H1 (cell line): ENCODE measurements around the gene TPBGL. TPM values are rescaled to one million over a fixed set of nuclear protein-coding genes. Genes with fewer than 3 reads are reported as not detected.

Source experiments
- CTCF ChIA-PET: fragments of 300-600 bp; sonication (Branson Sonifier 250); formaldehyde crosslinking; loops from one replicate; lab custom pipeline; 2021; ENCODE audit not compliant: partially characterized antibody; lab: Charles Lee
- POLR2A ChIA-PET: fragments of 300-600 bp; sonication (Branson Sonifier 250); formaldehyde crosslinking; loops from one replicate; lab custom pipeline; 2021; ENCODE audit warnings: inconsistent platforms; ENCODE audit not compliant: partially characterized antibody; lab: Charles Lee
- DNase-seq, 2 experiments: peaks; one replicate each; pipeline versions ENCODE4 v3.0.0 to v3.0.0-alpha.2; 2010 to 2022; ENCODE audit warnings: low spot score in 2 of 2, low read depth in 1 of 2, mixed read lengths in 1 of 2
- FAIRE-seq: peaks from 2 replicates; lab custom pipeline; 2011; peaks lifted over from hg19 to GRCh38; lab: Jason Lieb, UNC
- H2AFZ ChIP-seq: 2 replicates; pipeline ENCODE4 v1.8.1; 2012; ENCODE audit warnings: low read length, inconsistent platforms
- H2AK5ac ChIP-seq: 2 replicates; pipeline ENCODE4 v1.6.1; 2013; ENCODE audit warnings: low read depth, low read length
- H2BK120ac ChIP-seq: replicated peaks from 2 replicates; pipeline ENCODE3; 2013; ENCODE audit warnings: low read depth, low read length, inconsistent platforms
- H2BK12ac ChIP-seq: 2 replicates; pipeline ENCODE4 v1.6.1; 2013; ENCODE audit warnings: low read depth, low read length
- H2BK15ac ChIP-seq: 2 replicates; pipeline ENCODE4 v1.6.1; 2013; ENCODE audit warnings: low read length
- H2BK20ac ChIP-seq: 2 replicates; pipeline ENCODE4 v1.6.1; 2013; ENCODE audit warnings: low read length
- H2BK5ac ChIP-seq: 2 replicates; pipeline ENCODE4 v1.6.1; 2013; ENCODE audit warnings: low read depth, low read length
- H3K14ac ChIP-seq: 2 replicates; pipeline ENCODE4 v1.6.1; 2013; ENCODE audit warnings: inconsistent platforms; ENCODE audit not compliant: insufficient read length
- H3K18ac ChIP-seq: 2 replicates; pipeline ENCODE4 v1.6.1; 2013; ENCODE audit warnings: low read length; ENCODE audit errors: extremely low read depth
- H3K23ac ChIP-seq: 2 replicates; pipeline ENCODE4 v1.6.1; 2013; ENCODE audit warnings: inconsistent platforms; ENCODE audit not compliant: insufficient read length
- H3K23me2 ChIP-seq: 2 replicates; pipeline ENCODE4 v1.6.1; 2013; ENCODE audit warnings: low read depth, low read length
- H3K27ac ChIP-seq: 2 replicates; pipeline ENCODE4 v1.6.1; 2011; ENCODE audit warnings: low read depth, low read length, inconsistent platforms
- H3K27me3 ChIP-seq, 4 experiments: replicated peaks in 1 of 4; 1 replicate in 1 of 4; 2 replicates in 3 of 4; pipeline versions ENCODE4 v1.6.1 to v1.8.1; 2011 to 2013; ENCODE audit warnings: low read length in 3 of 4, mild to moderate bottlenecking in 3 of 4, inconsistent platforms in 2 of 4, mixed read lengths in 2 of 4, moderate library complexity in 1 of 4; ENCODE audit not compliant: control insufficient read depth in 3 of 4, insufficient read depth in 3 of 4; ENCODE audit errors: extremely low read depth in 1 of 4
- H3K36me3 ChIP-seq, 4 experiments: 2 replicates each; pipeline versions ENCODE4 v1.6.1 to v1.8.1; 2011 to 2013; ENCODE audit warnings: mild to moderate bottlenecking in 4 of 4, low read length in 3 of 4, moderate library complexity in 2 of 4, control low read depth in 1 of 4, inconsistent platforms in 1 of 4; ENCODE audit not compliant: insufficient read depth in 4 of 4, control insufficient read depth in 2 of 4
- H3K4ac ChIP-seq: replicated peaks from 2 replicates; pipeline ENCODE3; 2013; ENCODE audit warnings: low read length, low read depth, mixed read lengths, inconsistent platforms; ENCODE audit not compliant: insufficient read length
- H3K4me1 ChIP-seq, 4 experiments: replicated peaks in 1 of 4; 1 replicate in 1 of 4; 2 replicates in 3 of 4; pipeline versions ENCODE4 v1.6.1 to v1.8.1; 2011 to 2013; ENCODE audit warnings: low read length in 3 of 4, inconsistent platforms in 2 of 4, mixed read lengths in 1 of 4; ENCODE audit not compliant: insufficient read depth in 4 of 4, control insufficient read depth in 3 of 4
- H3K4me2 ChIP-seq, 2 experiments: 2 replicates each; pipeline versions ENCODE4 v1.6.1 to v1.8.1; 2011 to 2013; ENCODE audit warnings: low read depth in 2 of 2, low read length in 2 of 2, control low read depth in 1 of 2, inconsistent platforms in 1 of 2, mild to moderate bottlenecking in 1 of 2; ENCODE audit not compliant: insufficient read depth in 1 of 2
- H3K4me3 ChIP-seq, 4 experiments: fragments of 200-600, 300-600 bp in 1 of 4; sonication (generic), shearing (Covaris generic), sonication (Bioruptor Twin) in 1 of 4; 2 replicates each; pipeline versions ENCODE4 v1.5.1 to v1.8.1; 2011 to 2016; ENCODE audit warnings: low read length in 4 of 4, low read depth in 3 of 4, control low read depth in 2 of 4, inconsistent platforms in 2 of 4, mild to moderate bottlenecking in 2 of 4, mixed read lengths in 1 of 4, moderate library complexity in 1 of 4; ENCODE audit not compliant: insufficient read depth in 2 of 4; ENCODE audit errors: extremely low read depth in 1 of 4
- H3K56ac ChIP-seq: replicated peaks from 2 replicates; pipeline ENCODE3; 2013; ENCODE audit warnings: low read depth, mild to moderate bottlenecking, mixed read lengths, low read length, inconsistent platforms; ENCODE audit not compliant: insufficient read length
- H3K79me1 ChIP-seq: 2 replicates; pipeline ENCODE4 v1.6.1; 2013; ENCODE audit warnings: low read depth, low read length, control low read depth
- H3K79me2 ChIP-seq, 2 experiments: 2 replicates each; pipeline versions ENCODE4 v1.6.1 to v1.8.1; 2012 to 2013; ENCODE audit warnings: low read length in 2 of 2, mild to moderate bottlenecking in 2 of 2, inconsistent platforms in 1 of 2; ENCODE audit not compliant: insufficient read depth in 2 of 2, control insufficient read depth in 1 of 2
- H3K9ac ChIP-seq, 4 experiments: replicated peaks in 1 of 4; 1 replicate in 1 of 4; 2 replicates in 3 of 4; pipeline versions ENCODE4 v1.6.1 to v1.8.1; 2011 to 2013; ENCODE audit warnings: low read depth in 3 of 4, low read length in 3 of 4, control low read depth in 2 of 4, mild to moderate bottlenecking in 2 of 4, moderate library complexity in 2 of 4, inconsistent platforms in 1 of 4; ENCODE audit errors: extremely low read depth in 1 of 4
- H3K9me3 ChIP-seq, 2 experiments: 2 replicates each; pipeline versions ENCODE4 v1.6.1 to v1.8.1; 2012 to 2013; ENCODE audit warnings: mild to moderate bottlenecking in 2 of 2, moderate library complexity in 2 of 2, control low read depth in 1 of 2, inconsistent platforms in 1 of 2, low read depth in 1 of 2, low read length in 1 of 2, mixed read lengths in 1 of 2; ENCODE audit not compliant: insufficient read depth in 2 of 2
- H4K20me1 ChIP-seq, 2 experiments: replicated peaks in 1 of 2; 2 replicates each; pipeline versions ENCODE3 to v1.8.1; 2011 to 2013; ENCODE audit warnings: inconsistent platforms in 2 of 2, low read length in 2 of 2, mild to moderate bottlenecking in 1 of 2; ENCODE audit not compliant: insufficient read depth in 2 of 2, control insufficient read depth in 1 of 2
- H4K5ac ChIP-seq: 2 replicates; pipeline ENCODE4 v1.6.1; 2013; ENCODE audit warnings: low read length, low read depth, mixed read lengths, inconsistent platforms; ENCODE audit not compliant: insufficient read length
- H4K8ac ChIP-seq: 2 replicates; pipeline ENCODE4 v1.8.0; 2013; ENCODE audit warnings: mild to moderate bottlenecking, moderate library complexity, low read length, inconsistent platforms; ENCODE audit not compliant: insufficient read depth; ENCODE audit errors: extremely low read depth
- H4K91ac ChIP-seq: replicated peaks from 2 replicates; pipeline ENCODE3; 2013; ENCODE audit warnings: low read length, mixed read lengths, inconsistent platforms; ENCODE audit not compliant: insufficient read length
- ASH2L ChIP-seq: fragments of 200-600, 300-600 bp; sonication (generic); IDR thresholded peaks from one replicate; pipeline ENCODE4 v1.7.1; 2017; ENCODE audit warnings: low read length
- NRF1 ChIP-seq: IDR thresholded peaks from 2 replicates; pipeline ENCODE4 v1.6.1; 2011; ENCODE audit warnings: mild to moderate bottlenecking, low read depth, low read length, improper control_type of control experiment
- SP4 ChIP-seq: IDR thresholded peaks from 2 replicates; pipeline ENCODE4 v1.6.1; 2012; ENCODE audit warnings: low read length, inconsistent platforms
- TCF12 ChIP-seq: IDR thresholded peaks from 2 replicates; pipeline ENCODE4 v1.6.1; 2011; ENCODE audit warnings: low read depth, mild to moderate bottlenecking, low read length
- WGBS, 2 experiments: shearing (Covaris generic) in 1 of 2; methylation state at CpG; one replicate each; pipeline versions ENCODE4 v1.1.6 to v1.1.7; 2013 to 2015; ENCODE audit warnings: low lambda C conversion rate in 2 of 2, mixed read lengths in 2 of 2, inconsistent platforms in 1 of 2, low coverage in 1 of 2, missing lambda C conversion rate in 1 of 2; ENCODE audit not compliant: insufficient replicate concordance in 2 of 2, insufficient coverage in 1 of 2, insufficient read length in 1 of 2; ENCODE audit errors: extremely low coverage in 1 of 2, missing lambda C conversion rate in 1 of 2; 5-methylcytosine and 5-hydroxymethylcytosine counted together
- polyA plus RNA-seq, 7 experiments: library from polyadenylated mRNA; depleted of rRNA in 3 of 7; stranded (reverse) in 5 of 7; unstranded in 2 of 7; fragments of >200 nt in 5 of 7; fragments of 200-250 nt in 2 of 7; gene quantifications; 1 replicate in 5 of 7; 2 replicates in 1 of 7; 4 replicates in 1 of 7; pipeline versions ENCODE4 v1.2.1 to v1.2.3, GENCODE V29; 2011 to 2013; ENCODE audit warnings: missing spikeins in 2 of 7, mixed read lengths in 2 of 7
- total RNA-seq: library from RNA; stranded (reverse); fragmentation: NEBNext Ultra II Directional; extraction: Animal tissue kit (Norgen Biotek cat#: 25700); gene quantifications from 2 replicates; pipeline ENCODE4 v1.2.1, GENCODE V29; 2021

TPBGL gene
- total and polyA plus RNA-seq, 2 of the 8 experiments (the other 6 are each of a cell fraction or from before 2014, with no cell fraction given): 0.26 to 0.37 TPM

GRCh38 chr11:75225794-75226193 is 14.8 kb upstream of the TPBGL start:
- 82% methylated on average over 4 of the region's 4 CpGs; no CpG with 5 or more reads in 1 of the 2 experiments for WGBS, 2 experiments
- no peak overlapping the region for H3K23ac ChIP-seq
- DNase-seq (no peak), FAIRE-seq (no peak)
- no peak overlapping the region for H4K5ac ChIP-seq
- no peaks in the 10 kb centered on the region for H3K27me3 ChIP-seq
- peaks cover 0 to 1% of the 10 kb centered on the region in 2 experiments for H4K20me1 ChIP-seq
- CTCF ChIA-PET: interaction anchor here (0.7 to 45.7 kb wide), 8 partner anchors 11 to 193 kb away, joined by 3 to 952 read pairs (median 14); partner anchors contain the start of genes SLCO2B1 and TPBGL
- H2BK5ac ChIP-seq: no peak overlapping the region
- no peak overlapping the region for H3K4ac ChIP-seq
- H2AK5ac ChIP-seq: no peak overlapping the region
- no peak overlapping the region for H2AFZ ChIP-seq
- no peak overlapping the region for H3K4me3 ChIP-seq
- no peaks in the 10 kb centered on the region for H3K79me1 ChIP-seq
- H3K79me2 ChIP-seq: no peaks in the 10 kb centered on the region
- no peak overlapping the region for H3K56ac ChIP-seq
- H2BK20ac ChIP-seq: no peak overlapping the region
- H3K23me2 ChIP-seq: no peaks in the 10 kb centered on the region
- H2BK12ac ChIP-seq: no peak overlapping the region
- H3K9me3 ChIP-seq: no peaks in the 10 kb centered on the region
- H3K18ac ChIP-seq: no peak overlapping the region
- POLR2A ChIA-PET: no interaction called here
- peaks cover 0 to 5% (median 1%) of the 10 kb centered on the region in 4 experiments; a peak in 1 of 7 replicates for H3K4me1 ChIP-seq
- no peak overlapping the region for H3K4me2 ChIP-seq
- no peak overlapping the region for H3K27ac ChIP-seq
- TF ChIP-seq ASH2L (no peak), NRF1 (no peak), TCF12 (no peak), SP4 (no peak)
- H2BK120ac ChIP-seq: no peak overlapping the region
- no peaks in the 10 kb centered on the region for H3K36me3 ChIP-seq
- no peak overlapping the region for H2BK15ac ChIP-seq
- no peak overlapping the region for H4K8ac ChIP-seq
- no peak overlapping the region for H4K91ac ChIP-seq
- no peak overlapping the region for H3K9ac ChIP-seq
- H3K14ac ChIP-seq: no peak overlapping the region
